T1000 (cell line): Measurements from ENCODE around the gene DAPK1.
A peak's percentile ranks its signal among the peaks of the same experiment; 100 is the strongest.
"Not testable (repeated sequence)": the region's sequence is repeated elsewhere in the genome, so short reads cannot be mapped to it uniquely, and the experiment has no call there.

ENCODE experiments used
- DNase-seq: peaks from one replicate; lab custom pipeline; 2025; ENCODE audit warnings: mixed read lengths; lab: John Stamatoyannopoulos, UW

The DAPK1 gene

GRCh38 chr9:87543251-87543650 lies 45.6 kb downstream of the DAPK1 start:
- DNase-seq: no peak

DNA sequence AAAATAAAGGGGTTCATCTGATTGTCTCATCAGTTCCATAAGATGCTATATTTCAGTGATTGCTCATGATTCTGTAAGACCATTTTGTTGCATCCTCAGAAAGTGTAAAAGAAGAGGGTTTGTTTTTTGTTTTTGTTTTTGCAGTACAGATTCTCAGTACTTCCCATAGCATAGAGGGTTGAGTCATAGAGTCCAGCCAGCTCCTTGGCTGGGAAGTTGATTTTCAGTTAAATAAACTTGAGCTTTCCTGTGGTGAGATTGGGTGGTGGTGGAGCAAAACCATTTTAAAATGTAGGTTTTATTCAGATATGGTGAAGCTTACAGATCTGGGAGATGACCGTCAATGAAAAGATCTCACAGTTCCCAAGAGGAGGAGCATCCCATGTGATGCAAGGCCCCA lies 48.2 kb downstream of the DAPK1 start:
- no peak for DNase-seq

GRCh38 chr9:87546704-87547103 lies 49.0 kb downstream of the DAPK1 start:
- no peak for DNase-seq

DNA sequence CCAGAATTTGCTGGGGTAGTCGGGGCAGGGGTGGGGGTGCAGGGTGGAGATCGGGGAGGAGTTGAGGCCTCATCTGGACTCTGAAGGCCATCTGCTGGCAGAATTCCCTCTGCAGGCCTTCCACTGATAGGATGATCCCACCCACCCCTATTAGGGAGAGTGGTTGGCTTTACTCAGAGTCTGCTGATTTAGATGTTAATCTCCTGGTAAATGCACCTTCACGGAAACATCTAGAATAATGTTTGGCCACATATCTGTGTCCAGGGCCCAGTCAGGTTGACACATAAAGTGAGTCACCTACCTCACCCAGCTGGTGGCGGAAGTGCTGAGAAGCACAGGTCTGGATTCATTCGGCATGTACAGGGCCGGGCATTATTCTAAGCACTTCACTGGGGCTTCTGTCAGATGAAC lies 50.0 kb downstream of the DAPK1 start:
- no peak for DNase-seq

GRCh38 chr9:87548159-87548558 lies 50.5 kb downstream of the DAPK1 start:
- DNase-seq: no peak

DNA sequence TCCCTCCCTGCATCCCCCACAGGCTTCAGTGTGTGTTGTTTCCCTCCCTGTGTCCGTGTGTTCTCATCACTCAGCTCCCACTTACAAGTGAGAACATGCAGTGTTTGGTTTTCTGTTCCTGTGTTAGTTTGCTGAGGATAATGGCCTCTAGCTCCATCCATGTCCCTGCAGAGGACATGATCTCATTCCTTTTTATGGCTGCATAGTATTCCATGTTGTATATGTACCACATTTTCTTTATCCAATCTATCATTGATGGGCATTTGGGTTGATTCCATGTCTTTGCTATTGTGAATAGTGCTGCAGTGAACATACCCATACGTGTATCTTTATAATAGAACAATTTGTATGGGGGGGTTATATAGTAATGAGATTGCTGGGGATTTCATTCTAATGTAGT lies 51.4 kb downstream of the DAPK1 start:
- not testable (repeated sequence) for DNase-seq

- DNase-seq: no peak
These were observed 52.1 kb downstream of the DAPK1 start for GRCh38 chr9:87549791-87550190.

DNA sequence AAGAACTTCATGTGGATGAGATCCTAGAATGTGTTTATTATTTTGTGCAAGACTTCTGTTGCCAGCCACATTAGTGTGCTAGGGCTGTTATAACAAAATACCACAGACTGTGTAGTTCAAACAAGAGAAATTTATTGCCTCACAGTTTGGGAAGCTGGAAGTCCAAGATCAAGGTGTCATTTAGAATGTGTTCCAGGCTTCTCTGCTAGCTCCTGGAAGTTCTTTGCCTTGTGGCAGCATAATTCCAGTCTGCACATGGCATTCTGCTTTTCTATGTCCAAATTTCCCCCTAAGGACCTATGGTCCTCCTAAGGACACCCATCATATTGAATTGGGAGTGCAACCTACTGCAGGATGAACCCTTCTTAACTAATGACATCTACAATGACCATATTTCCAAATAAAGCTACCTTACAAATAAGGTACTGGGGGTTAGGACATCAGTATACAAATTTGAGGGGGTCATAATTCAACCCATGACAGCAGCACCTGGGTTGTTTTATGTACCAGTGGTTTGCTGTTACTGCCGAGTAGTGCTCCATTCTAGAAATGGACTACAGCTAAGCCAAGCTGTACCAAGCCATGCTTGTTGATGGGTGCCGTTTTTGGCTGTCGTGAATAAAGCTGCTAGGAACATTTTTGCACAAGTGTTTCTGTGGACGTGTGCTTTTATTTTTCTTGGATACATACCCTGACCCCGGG lies 52.7 kb downstream of the DAPK1 start:
- DNase-seq: no peak

GRCh38 chr9:87551772-87552217 lies 54.1 kb downstream of the DAPK1 start:
- DNase-seq: no peak

- no peak for DNase-seq
These were observed 56.7 kb downstream of the DAPK1 start for GRCh38 chr9:87554171-87554910.

DNA sequence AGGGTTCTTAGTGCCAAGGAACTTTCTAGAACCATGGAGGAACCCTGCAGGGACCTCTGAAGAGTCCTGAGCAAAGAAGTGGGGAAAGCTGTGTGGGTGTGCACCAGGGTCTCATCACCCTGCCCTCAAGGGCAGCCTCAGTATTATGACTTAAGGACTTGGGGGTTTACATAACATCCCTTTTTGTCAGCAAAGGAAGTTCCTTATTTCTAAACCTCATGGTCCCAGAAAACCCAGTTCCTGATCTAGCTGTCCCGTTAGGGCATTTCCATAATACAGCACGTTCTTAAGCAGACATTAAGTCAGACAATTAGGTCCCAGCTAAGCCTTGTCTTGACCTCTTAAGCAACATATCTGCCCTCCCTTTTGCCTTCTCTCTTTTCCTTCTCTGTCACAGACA lies 57.3 kb downstream of the DAPK1 start:
- no peak for DNase-seq

DNA sequence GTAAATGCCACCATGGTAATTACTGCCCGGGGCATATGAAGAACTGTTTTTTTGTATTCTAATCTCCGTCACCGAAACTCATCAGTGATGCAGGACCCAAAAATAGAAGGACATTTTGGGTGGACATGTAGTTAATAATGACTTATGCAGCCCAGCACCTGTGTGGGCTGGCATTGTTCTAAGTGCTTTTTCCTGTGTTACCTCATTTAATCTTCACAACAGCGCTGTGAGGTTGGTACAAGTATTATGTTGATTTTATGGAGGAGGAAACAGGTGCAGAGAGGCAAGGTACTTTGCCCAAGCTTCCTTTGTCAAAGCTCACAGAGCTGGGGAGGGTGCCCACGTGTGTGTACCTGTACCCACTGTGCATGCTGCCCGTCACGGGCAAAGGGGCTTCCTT lies 58.4 kb downstream of the DAPK1 start:
- no peak for DNase-seq

DNA sequence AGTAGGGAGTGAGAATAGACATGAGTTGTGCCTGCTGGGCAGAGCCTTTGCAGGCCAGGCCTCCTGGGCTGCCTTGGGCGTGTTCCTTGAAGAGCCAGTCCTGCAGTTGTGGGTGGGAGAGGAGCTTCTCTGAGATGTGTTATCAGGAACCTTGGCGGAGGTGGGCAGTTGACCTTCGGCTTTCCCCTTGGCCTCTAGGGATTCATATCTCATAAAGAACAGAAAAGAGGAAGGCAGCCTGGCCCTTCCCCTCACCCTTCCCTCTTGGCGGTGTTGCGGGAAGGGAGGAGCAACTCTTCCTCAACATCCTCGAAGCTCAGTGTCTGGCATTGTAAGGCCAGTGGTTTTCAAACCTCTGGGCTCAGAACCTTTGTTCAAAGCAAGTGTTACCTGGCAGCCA lies 59.2 kb downstream of the DAPK1 start:
- no peak for DNase-seq

DNA sequence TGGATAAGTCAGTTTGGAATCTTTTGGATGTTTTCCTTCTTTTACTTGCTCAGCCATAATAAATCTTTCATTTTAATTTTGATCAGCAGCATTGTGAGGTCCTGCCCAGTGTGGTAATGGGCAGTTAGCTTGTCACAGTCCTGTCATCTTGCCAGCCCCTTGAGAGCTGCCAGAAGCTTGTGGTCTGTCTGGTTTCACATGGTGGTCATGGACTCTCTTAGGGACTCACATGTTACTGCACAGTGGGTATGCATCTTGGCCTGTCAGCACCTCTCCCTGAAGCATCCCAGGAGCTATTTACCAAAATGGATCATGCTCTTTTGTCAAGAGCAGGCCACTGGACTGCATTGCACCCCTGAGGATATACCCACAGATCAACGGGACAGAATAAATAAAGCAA lies 60.3 kb downstream of the DAPK1 start:
- DNase-seq: no peak

- DNase-seq: no peak
These were observed 61.0 kb downstream of the DAPK1 start for GRCh38 chr9:87558606-87559190.

- no peak for DNase-seq
These were observed 64.4 kb downstream of the DAPK1 start for GRCh38 chr9:87562062-87562461.

DNA sequence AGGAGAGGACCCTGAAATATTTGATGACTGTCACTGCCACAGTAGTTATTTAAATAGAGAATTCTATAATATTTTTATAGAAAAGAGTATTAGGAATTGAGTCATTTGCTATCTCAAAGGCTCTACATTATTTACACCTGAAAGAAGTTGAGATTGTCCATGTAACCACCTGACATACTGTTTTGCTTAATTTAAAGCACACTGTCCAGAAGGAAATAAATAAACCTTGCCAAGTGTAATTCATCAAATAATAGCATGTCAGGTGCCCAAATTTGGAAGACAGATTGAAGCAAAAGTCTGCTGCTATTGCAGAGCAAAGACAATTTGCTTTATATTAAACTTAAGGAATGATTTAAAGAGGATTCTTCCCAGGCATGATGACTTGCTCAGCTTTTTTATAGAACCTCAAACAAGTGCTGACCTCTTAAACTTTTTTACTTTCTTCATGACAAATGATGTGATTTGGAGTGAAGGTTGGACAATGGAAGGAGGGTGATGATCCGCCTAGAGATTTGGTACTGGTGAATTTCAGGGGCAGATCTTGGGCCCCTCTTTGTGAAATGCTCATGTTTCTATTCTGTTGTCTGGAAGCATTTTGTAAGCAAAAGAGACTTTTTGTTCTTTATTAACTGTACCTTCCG lies 65.0 kb downstream of the DAPK1 start:
- no peak for DNase-seq

DNA sequence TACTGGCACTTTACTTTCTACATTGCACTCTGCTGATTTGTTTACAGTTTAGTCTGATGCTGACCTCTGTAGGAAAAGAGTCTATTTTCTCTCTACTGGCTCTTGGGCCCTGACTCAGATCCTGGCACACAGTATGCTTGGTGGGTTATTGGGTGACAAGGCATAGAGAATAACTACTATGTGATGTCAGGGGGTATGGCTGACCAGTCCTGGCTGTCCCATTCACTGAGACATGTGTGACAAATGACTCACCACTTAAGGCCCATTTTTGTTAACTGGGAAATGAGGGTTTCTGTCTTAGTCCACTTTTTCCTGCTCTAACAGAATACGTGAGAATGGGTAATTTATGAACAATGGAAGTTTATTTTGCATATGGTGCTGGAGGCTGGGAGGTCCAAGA lies 66.4 kb downstream of the DAPK1 start:
- peak; percentile 4 for DNase-seq

GRCh38 chr9:87564791-87565241 lies 67.1 kb downstream of the DAPK1 start:
- DNase-seq: no peak

DNA sequence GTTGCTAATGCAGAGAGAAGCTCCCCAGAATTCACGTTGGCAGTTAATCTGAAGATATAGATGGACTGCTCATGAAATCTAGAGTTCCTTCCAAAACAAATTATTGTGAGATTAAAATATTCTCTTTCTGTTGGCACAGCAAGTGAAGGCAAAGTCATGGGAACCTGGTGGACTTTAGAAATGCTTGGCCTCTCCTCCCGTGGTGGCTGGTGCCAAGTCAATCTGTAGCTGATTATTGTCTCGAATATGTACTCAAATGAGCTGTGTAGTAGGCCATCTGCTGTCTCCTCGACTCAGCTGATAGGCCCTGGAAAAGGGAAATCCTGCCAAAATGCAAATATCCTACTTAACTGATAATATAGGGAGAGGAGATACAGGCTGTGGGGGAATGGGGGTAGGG lies 69.3 kb downstream of the DAPK1 start:
- no peak for DNase-seq

DNA sequence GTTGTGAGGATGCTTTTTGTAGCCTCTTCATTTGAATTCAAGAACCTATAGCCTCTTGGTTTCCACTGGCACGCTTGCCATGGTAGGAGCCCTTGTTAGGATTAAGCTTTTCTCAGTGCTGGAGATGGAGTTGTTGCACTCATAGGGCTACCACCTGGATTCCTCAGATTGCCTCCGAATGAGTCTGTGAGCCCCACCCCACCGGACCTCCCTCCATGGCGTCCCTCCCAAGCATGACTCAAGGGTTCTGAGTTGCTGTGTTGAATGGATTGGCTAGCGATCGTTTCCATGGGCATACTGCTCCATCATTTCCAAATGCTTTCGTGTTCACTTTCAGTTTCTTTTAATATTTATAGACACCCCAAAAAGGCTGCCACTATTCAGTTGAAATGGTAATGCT lies 69.9 kb downstream of the DAPK1 start:
- no peak for DNase-seq

DNA sequence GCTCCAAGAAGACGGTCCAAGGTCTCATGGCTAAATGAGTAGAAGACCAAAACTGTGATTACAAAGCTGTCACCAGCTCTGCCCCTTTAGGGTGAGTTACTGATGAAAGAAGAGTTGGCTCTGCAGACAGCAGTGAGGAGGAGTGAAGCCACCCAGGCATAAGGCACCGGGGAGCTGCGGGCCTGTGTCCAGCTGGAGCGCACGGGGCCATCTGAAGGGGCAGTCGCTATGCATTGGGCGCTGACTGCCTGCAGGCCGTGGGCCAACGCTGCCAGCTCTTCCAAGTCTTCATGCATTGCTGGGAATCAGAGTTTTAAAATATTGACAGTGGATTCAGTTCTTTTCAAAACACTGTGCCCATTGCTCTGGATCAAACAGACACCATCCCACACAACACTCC lies 70.3 kb downstream of the DAPK1 start:
- no peak for DNase-seq

- DNase-seq: no peak
These were observed 70.7 kb downstream of the DAPK1 start for GRCh38 chr9:87568401-87568800.
